ENCODE measurements around the gene HS6ST2.

The HS6ST2 gene

DNA sequence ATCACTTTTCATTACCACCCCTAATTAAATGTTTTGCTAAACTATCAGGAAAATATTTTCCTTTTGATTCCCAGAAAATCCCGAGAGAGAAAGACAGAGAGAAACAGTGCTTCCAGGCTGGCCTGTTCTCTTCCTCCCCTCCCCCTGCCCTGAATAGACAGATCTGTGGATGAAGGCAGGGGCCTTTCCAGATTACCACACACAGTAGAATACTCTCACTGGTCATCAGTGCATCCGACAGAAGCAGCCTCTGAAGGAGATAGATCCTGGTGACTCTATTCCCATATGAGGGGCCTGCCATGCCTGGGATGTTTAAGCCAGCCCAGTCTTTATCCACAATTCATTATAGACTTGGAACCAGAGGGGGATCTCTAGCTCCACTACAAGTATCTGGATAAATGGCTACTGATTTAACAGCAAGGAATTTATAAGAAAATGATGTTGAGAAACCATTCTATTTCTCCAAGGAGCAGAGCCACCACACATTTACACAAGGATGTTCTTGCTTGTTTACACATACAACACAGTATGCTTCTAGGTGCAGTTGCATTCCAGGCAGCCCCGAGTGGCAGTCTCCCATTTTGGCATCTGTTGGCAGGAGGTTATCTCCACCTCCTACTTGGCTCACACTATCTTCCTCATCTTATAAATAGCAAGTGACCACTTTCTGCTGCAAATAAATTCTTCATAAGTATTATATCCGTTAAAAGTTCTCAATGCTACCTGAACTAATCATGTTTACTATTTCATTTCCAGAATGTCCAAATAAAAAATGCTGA, 115.8 kb downstream of the HS6ST2 start:
- DNase-seq = no peak

DNA sequence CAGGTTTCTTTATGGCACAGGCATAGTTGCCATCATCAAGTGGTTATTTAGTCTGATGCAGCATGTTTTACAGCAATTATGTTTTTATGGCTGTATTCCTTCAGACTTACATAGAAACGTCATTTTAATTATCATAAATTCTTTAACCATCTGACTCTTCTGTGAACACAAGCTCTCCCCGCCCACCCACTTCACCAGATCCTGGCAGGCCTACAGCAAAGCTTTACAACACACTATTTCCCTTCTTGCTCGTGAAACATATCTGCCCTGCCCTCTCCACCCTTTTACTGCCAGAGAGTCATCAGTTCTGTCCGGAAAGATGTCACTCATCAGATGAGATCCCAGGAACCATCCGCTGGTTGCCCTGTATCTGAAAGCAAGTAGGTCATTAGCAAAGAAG, 120.5 kb downstream of the HS6ST2 start:
- DNase-seq = no peak

DNA sequence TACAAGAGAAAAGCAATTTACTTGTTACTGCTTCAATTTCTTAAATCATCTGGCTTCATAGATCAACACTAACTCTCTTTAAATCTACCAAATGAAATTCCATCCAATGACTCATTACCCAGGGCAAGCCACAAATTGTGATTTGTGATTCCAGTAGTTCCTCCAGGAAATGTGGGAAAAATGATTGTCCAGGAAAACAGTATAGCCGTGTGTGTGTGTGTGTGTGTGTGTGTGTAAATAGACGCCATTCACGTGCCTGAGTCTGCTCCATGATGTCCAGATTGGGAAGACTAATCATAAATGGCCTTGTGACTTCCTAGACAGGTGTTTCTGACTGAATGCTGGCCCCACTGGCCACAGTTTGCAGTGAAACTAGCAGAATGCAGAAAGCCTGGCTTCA, 121.3 kb downstream of the HS6ST2 start:
- no peak for DNase-seq

DNA sequence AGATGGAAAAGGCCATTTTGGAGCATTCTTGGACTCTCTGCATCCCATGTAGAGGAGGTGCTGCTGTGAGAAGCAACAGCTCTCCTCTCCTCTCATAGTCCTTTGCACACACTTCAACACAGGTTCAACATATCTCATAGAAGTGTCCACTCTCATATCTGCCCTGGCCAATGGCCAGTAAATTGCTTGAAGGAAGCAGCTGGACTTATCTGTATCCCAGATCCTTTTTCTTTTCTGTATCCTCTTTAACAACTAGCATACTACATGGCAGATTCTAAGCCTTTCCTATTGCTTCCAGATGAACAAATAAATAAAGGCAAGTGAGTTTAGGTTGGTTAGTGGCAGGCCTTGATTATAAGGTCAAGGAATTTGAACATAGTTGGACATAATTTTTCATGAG, 122.0 kb downstream of the HS6ST2 start:
- DNase-seq = no peak

DNA sequence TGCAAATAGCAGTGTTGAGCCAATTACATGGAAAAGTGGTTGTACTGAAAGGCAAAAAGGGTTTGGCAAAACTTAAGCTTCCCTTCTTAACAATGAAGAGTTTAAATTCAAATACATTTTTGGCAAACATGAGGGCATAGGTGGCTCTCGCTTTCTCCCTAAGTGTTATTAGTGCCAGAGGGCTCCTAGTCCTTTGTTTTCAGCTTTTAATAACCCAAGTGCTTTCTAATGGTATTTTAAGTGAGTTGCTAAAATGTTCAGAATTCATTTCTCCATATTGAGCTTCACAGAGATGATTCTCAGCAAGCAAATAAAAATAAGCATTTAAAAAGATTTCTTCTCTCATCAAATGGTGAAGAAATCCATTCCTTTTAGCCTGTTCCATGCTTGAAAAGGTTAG, 123.7 kb downstream of the HS6ST2 start:
- no peak for DNase-seq

DNA sequence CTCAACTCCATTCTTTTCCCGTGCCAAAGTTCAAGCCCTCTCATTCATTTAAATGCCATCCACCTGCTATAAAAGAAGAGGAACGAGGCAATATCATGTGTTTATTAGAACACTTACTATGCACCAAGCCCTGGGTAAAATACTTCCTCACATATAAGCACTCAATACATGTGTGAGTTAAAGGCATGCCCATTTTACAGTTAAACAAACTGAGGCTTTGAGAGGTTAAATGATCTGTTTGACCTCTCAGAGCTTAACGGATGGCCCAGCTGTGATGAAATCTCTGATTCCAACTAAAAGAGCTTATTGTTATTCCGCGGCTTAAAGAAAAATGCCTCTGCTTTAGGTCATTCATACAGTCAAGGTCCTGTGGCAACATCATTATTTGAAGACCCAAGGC, 124.3 kb downstream of the HS6ST2 start:
- DNase-seq = no peak

DNA sequence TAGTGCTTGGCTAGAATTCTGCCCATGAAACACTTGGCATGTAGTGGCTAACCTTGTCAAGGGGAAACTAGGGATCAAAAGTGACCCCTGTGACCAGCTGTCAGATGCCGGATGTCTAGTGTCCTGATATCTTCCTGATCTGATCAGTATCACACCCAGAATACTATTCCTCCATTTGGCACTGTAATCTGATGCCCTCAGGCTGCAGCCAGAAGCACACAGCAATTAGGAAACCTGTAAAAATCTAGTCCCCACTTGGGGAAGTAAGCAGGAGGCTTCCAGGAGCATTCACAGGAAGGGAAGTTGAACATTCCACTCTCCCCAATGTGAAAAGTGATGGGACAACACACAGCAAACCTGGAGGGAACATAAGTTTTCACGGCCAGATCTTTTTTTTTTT, 125.1 kb downstream of the HS6ST2 start:
- no peak for DNase-seq

- no peak for DNase-seq
Measured at GRCh38 chrX:132831336-132831973, 127.0 kb downstream of the HS6ST2 start.

GRCh38 chrX:132822634-132823012, 135.8 kb downstream of the HS6ST2 start:
- DNase-seq = no peak

- DNase-seq = no peak
Measured at GRCh38 chrX:132821974-132822633, 136.3 kb downstream of the HS6ST2 start.

- no peak for DNase-seq
Measured at GRCh38 chrX:132820675-132821074, 137.8 kb downstream of the HS6ST2 start.

GRCh38 chrX:132819711-132820264, 138.6 kb downstream of the HS6ST2 start:
- no peak for DNase-seq

DNA sequence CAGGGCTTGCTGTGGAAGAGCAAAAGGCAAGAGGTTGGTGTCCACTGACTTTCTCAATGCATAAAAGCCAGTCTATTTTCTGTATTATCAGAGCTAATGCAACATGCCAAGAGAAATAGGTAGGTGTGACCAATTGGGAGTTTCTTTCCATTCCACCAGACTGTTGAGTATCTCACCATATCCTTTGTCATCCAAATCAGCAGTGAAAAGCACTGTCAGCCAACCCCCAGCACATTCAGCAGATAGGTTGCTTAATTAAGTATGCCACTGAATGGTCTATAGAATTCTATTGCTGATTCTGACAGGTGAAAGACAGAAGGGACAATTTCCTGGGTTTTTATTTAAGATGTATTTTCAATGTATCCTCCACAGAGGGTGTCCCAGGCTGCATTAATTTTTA, 139.8 kb downstream of the HS6ST2 start:
- no peak for DNase-seq

DNA sequence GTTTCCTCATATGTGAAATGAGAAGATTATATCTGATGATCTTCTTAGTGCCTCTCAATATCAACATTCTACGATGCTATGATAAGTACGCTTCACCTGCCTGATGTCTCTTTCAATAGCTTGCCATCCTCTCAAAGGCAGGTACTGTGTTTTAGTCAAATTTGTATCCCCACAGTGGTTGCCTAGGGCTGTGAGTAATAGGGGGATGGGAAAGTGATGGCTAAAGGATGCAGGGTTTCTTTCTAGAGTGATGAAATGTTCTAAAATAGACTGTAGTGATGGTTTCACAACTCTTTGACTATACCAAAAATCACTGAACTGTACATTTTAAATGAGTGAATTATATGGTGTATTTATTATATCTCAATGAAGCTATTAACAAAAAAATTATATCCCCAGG, 142.8 kb downstream of the HS6ST2 start:
- DNase-seq = no peak

GRCh38 chrX:132810964-132811712, 147.3 kb downstream of the HS6ST2 start:
- no peak for DNase-seq

GRCh38 chrX:132810488-132810887, 147.9 kb downstream of the HS6ST2 start:
- DNase-seq = no peak

- DNase-seq = no peak
Measured at GRCh38 chrX:132809581-132809980, 148.8 kb downstream of the HS6ST2 start.

- DNase-seq = no peak
Measured at GRCh38 chrX:132807411-132808030, 150.9 kb downstream of the HS6ST2 start.

GRCh38 chrX:132802033-132802432, 156.4 kb downstream of the HS6ST2 start:
- no peak for DNase-seq

- no peak for DNase-seq
Measured at GRCh38 chrX:132795181-132795580, 163.2 kb downstream of the HS6ST2 start.

GRCh38 chrX:132791714-132792113, 166.7 kb downstream of the HS6ST2 start:
- DNase-seq = no peak

GRCh38 chrX:132790329-132790728, 168.1 kb downstream of the HS6ST2 start:
- DNase-seq = no peak

- no peak for DNase-seq
Measured at GRCh38 chrX:132786217-132786616, 172.2 kb downstream of the HS6ST2 start.

All from SIG-M5 (cell line).